Cardiac septum (tissue), 1 donor: ENCODE data around the gene ANXA8L1. TPM values are rescaled to one million over a fixed set of nuclear protein-coding genes. Genes with fewer than 3 reads are reported as not detected.
"Not testable (repeated sequence)": the region's sequence is repeated elsewhere in the genome, so short reads cannot be mapped to it uniquely, and the experiment has no call there.

Source experiments
- DNase-seq: peaks from one replicate; pipeline ENCODE4 v3.0.0-alpha.2; 2020; ENCODE audit warnings: low spot score
- intact Hi-C: fragments of 100-400 bp; cut with DNase I; formaldehyde crosslinking; loops from one replicate; pipeline ENCODE4 v1.14.0; 2022
- long read RNA-seq: library from polyadenylated mRNA; unstranded; transcript quantifications from one replicate; pipeline ENCODE4 v2.0.0, GENCODE V29; 2021
- total RNA-seq: library from RNA; stranded (reverse); fragmentation: NEBNext Ultra II Directional; extraction: Animal tissue kit (Norgen Biotek cat#: 25700); gene quantifications from one replicate; pipeline ENCODE4 v1.2.1, GENCODE V29; 2021
- donor health status: DM: no; HTN: no; CAD: no.

Gene ANXA8L1, protein sequence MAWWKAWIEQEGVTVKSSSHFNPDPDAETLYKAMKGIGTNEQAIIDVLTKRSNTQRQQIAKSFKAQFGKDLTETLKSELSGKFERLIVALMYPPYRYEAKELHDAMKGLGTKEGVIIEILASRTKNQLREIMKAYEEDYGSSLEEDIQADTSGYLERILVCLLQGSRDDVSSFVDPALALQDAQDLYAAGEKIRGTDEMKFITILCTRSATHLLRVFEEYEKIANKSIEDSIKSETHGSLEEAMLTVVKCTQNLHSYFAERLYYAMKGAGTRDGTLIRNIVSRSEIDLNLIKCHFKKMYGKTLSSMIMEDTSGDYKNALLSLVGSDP
- not detected for total RNA-seq
- long read RNA-seq = 0 reads

DNA sequence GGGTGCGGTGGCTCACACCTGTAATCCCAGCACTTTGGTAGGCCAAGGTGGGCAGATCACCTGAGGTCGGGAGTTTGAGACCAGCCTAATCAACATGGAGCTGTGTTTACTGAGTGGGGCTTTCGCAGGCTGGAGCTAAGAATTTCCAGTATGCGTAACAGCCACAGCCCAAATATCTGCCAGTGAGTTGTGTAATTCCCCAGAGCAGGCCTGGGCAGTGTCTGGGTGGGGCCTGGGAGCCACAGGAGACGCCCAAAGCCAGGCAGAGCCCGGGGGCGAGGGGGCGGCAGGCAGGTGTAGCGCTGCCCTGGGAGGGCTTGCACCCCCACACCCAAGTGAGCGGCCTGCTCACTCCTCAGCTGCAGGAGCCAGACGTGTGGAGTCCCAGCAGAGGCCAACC, at the start of gene ANXA8L1:
Gene ANXA8L1, plus strand, starts transcription at position 371 of the 400 bp plus-strand sequence. CDS start 76 bp downstream, outside the sequence.
- intact Hi-C loops, DNase-seq: not testable (repeated sequence)

- DNase-seq = no peak
- intact Hi-C loops = no loop called here
These were observed 49.5 kb upstream of the ANXA8L1 start for GRCh38 chr10:46326066-46326465.

- no peak for DNase-seq
- intact Hi-C loops = no loop called here
These were observed 48.6 kb upstream of the ANXA8L1 start for GRCh38 chr10:46326971-46327370.

DNA sequence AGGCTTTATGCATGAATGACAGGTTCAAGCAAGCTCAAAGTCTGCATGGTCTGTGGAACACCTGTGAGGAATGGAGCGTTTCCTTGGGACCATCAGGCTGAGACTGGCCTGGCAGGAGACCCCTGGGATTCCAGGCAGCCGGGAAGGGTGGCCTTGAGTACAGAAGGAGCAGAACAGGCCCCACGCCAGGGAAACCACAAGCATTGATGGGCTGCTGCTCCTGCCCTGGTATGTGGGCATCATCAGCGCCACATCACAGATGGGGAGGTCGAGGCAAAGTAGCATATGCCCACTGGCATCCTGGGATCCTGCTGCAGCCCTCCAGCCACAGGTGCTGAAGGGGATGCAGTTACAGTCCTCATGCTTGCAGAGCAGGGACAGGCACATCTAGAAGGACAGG, 47.9 kb upstream of the ANXA8L1 start:
- intact Hi-C loops = no loop called here
- no peak for DNase-seq

DNA sequence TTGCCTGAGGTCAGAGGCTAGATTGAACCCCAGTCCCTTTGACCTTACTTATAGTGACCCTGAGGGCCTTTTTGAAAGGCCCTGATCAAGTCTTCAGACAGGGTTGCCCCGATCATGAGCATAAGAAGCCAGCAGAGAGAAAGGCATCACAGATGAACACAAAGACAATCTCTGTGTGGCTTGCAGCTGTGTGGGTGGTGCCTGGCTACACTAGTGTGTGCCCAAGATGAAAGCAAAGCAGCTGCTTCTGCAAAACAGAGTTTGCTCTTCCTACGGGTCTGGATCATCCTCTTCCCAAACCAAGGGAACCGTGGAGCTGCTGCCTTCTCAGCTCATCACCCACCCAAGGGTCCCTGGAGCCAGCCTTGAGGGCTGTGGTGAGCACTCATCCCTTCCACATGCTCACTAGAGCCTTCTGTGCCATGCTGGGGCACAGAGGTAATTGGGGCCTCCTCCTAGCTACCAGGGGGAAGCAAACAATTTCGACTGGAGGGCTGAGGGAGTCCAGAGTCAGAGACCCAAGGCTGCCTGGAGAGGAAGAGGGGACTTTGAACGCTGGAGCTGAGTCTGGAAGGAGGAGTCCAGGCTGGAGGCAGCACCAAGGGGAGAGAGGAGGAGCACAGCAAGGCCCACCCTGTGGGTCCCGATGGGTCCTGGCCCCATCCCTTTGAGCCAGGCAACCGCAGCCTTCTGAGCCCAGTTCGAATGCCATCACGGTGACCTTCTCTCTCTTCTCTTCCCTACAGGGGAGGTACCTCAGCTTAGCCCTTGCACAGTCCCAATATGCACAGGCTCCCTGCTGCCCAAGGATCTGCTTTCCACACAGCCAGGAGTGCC, 46.5 kb upstream of the ANXA8L1 start:
- DNase-seq = no peak
- intact Hi-C loops = no loop called here

DNA sequence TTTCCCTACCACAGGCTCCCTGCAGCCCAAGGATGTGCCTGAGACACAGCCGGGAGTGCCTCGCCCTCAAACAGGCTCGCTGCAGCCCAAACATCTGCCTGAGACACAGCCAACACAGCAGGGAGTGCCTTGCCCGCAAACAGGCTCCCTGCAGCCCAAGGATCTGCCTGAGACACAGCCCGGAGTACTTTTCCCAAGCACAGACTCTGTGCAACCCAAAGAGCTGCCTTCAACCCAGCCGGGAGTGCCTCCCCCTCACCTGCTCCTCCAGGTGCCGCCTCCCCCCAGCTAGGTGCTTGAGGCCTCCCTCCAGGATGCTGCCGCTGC, 45.9 kb upstream of the ANXA8L1 start:
- intact Hi-C loops = no loop called here

DNA sequence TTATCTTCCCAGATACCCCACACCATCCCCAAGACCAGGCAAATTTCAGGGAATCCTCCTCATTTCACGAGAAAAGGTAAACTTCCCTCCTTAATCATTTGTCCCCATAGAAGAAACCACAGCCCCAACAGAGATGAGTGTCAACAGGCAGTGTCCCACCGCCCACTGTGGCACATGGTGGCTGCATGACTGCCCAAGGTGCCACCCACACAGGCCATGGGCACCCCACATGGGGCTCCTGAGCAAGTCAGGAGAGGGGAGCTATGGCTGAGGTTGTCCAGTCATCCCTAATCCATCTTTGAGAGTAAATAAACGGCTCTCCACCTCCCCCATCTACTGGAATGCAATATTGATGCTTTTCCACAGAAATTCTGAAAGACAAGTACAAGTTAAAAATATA, 44.7 kb upstream of the ANXA8L1 start:
- intact Hi-C loops = no loop called here
- no peak for DNase-seq

More for the DNA sequence above, 45.9 kb upstream of the ANXA8L1 start:
- no peak for DNase-seq

DNA sequence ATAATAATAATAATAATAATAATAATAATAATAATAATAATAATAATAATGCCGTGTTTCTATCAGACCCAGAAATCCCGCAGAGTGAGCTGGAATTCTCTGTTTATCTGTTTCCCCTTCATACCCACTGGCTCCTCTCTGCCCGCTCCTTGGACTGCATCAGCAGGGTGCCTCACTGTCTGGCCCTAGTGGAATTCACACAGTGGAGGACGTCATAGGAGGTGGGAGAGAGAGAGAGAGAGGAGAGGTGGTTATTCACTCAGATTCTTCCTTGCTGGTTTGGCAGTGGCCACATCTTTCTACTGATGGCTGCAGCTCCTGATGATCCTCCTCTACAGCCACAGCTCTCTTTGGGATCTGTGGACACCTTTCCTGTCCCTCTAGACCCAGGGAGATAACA, 10.1 kb upstream of the ANXA8L1 start:
- intact Hi-C loops, DNase-seq: not testable (repeated sequence)

DNA sequence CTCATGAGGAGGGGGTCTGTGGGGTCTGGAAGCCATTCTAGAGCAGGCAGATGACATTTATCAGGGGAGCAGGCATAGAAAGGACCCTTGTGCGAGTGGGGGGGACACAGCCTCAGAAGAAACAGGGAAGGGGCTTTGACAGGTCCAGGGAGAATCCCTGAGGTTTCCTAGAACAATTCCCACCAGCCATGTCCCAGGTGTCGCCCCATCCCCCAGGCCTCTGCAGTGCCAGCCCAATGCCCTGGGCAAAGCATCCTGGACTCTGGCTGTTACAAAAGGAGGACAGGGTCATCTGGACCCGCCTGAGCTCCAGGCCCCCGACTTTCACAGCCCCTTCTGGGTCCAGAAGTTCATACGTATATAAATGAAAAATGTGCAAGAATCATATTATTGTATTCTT, 8.4 kb upstream of the ANXA8L1 start:
- intact Hi-C loops, DNase-seq: not testable (repeated sequence)

GRCh38 chr10:46367666-46368240, 7.8 kb upstream of the ANXA8L1 start:
- DNase-seq, intact Hi-C loops: not testable (repeated sequence)

DNA sequence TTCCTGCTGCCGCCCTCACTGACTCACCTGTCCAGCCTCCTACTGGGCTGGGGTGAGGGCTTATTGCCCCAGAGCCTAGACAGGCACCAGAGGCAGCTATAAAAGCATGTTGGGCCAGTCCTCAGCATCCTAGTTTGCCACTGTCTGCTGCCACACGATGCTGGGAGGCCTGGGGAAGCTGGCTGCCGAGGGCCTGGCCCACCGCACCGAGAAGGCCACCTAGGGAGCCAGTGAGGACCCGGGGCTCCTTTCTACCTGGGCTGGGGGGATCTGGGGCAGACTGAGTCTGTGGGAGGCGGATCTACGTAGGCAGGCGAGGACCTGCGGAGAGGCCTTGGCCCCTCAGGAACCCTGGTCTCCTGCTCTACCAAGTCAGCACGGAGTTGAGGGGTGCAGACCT, 6.6 kb upstream of the ANXA8L1 start:
- intact Hi-C loops, DNase-seq: not testable (repeated sequence)

- intact Hi-C loops, DNase-seq: not testable (repeated sequence)
These were observed 1.2 kb upstream of the ANXA8L1 start for GRCh38 chr10:46374410-46374809.

DNA sequence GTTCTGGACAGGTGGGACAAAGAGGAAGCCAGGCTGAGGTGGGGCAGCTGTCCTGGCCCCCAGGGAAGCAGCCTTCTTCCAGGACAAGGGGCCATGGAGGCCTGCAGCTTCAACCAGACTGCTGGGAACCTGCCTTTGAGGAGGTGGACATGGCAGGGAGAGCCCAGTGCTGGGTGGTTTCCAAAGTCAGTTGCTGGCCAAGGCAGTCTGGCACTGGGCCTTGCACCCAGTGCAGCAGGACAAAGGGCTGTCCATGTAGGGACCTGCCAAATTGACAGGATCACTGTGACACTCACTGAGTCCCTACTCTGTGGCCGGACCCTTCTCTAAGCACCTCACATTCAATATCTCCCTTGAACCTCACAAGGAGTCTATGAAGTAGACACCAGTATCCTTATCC, 1.4 kb downstream of the ANXA8L1 start:
- intact Hi-C loops = not testable (repeated sequence)

GRCh38 chr10:46377651-46378050, 2.1 kb downstream of the ANXA8L1 start:
- intact Hi-C loops, DNase-seq: not testable (repeated sequence)

More for the DNA sequence above, 1.4 kb downstream of the ANXA8L1 start:
- not testable (repeated sequence) for DNase-seq

GRCh38 chr10:46378108-46378507, 2.5 kb downstream of the ANXA8L1 start:
- DNase-seq, intact Hi-C loops: not testable (repeated sequence)

GRCh38 chr10:46379233-46379848, 3.8 kb downstream of the ANXA8L1 start:
- DNase-seq, intact Hi-C loops: not testable (repeated sequence)

DNA sequence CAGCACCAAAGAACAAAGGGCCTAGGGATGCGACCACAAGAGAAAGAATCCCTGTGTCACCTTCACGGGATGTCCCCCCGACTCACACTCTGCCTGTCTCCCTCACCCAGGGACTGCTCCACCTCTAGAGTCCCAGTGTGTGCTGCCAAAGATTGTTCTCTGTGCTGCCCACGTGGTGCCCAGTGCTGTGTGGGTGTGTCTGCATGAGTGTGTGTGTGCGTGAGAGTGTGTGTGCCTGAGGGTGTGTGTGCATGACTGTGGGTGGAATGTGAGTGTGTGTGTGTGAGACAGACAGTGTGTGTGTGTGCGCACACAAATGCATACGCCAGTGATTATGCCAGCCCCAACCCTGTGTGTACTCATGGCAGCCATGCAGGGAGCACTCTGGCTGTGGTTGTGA, 10.3 kb downstream of the ANXA8L1 start:
- intact Hi-C loops, DNase-seq: not testable (repeated sequence)

GRCh38 chr10:46386694-46387093, 11.1 kb downstream of the ANXA8L1 start:
- DNase-seq, intact Hi-C loops: not testable (repeated sequence)

DNA sequence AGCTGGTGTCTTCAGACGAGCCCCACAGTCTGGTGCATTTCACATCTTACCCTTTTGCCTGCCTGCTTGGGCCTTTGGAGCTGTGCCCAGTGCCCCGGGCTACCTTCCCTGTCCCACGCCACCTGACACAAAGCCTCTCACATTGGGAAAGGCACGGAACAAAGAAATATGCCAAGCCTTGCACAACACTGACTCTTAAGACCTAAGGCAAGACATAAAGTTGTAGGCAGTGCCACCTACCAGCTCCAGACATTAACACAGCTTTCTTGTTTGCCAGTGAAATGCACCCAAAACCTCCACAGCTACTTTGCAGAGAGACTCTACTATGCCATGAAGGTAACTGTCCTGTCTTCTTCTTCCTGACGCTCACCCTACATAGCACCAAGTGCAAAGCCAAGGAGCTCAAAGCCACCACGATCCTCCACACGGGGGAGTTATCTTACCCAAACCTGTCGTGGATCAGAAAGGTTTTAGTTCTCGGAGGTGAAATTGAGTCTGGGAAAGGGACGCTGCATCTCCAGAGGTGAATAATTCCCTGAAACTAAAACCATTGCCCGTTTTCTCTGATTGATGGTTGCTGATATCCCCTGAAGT, 11.8 kb downstream of the ANXA8L1 start:
- intact Hi-C loops, DNase-seq: not testable (repeated sequence)
